Progenitor cell of endocrine pancreas (in vitro differentiated cells): ENCODE data around the gene LGMN. TPM values are rescaled to one million over a fixed set of nuclear protein-coding genes. Genes with fewer than 3 reads are reported as not detected.
"Not testable (repeated sequence)": the region's sequence is repeated elsewhere in the genome, so short reads cannot be mapped to it uniquely, and the experiment has no call there.

Source experiments
- DNase-seq: peaks from one replicate; pipeline ENCODE4 v3.0.0; 2021; ENCODE audit warnings: low spot score; ENCODE audit not compliant: unreplicated experiment
- H3K27ac Mint-ChIP-seq: 2 replicates; pipeline ENCODE4 v1.8.0; 2021; ENCODE audit warnings: mild to moderate bottlenecking, moderate library complexity, mixed read lengths
- H3K27me3 Mint-ChIP-seq: 2 replicates; pipeline ENCODE4 v1.8.0; 2021; ENCODE audit warnings: mixed read lengths
- H3K36me3 Mint-ChIP-seq: 2 replicates; pipeline ENCODE4 v1.8.0; 2022; ENCODE audit warnings: mixed read lengths; ENCODE audit not compliant: insufficient read depth
- H3K4me1 Mint-ChIP-seq: 2 replicates; pipeline ENCODE4 v1.8.0; 2021; ENCODE audit warnings: low read depth, mixed read lengths
- H3K4me3 Mint-ChIP-seq: 2 replicates; pipeline ENCODE4 v1.8.0; 2021; ENCODE audit warnings: low read depth, mild to moderate bottlenecking, moderate library complexity, mixed read lengths
- H3K9me3 Mint-ChIP-seq: 2 replicates; pipeline ENCODE4 v1.8.0; 2021; ENCODE audit warnings: low read depth, mixed read lengths
- CTCF ChIP-seq: fragments of 200-600 bp; sonication (generic); IDR thresholded peaks from one replicate; pipeline ENCODE4 v1.5.0; 2021; ENCODE audit warnings: antibody characterized with exemption, mild to moderate bottlenecking; ENCODE audit not compliant: unreplicated experiment
- total RNA-seq: library from RNA; stranded (reverse); gene quantifications from 2 replicates; pipeline ENCODE4 v1.2.1, GENCODE V29; 2021

The LGMN gene
- total RNA-seq, 1 donor from 2014 or later, result 63.3 TPM

- TF ChIP-seq CTCF, result no peak
- Mint-ChIP-seq H3K4me1 (no peaks in the 10 kb centered on the region), H3K27ac (no peak overlapping the region), H3K36me3 (no peaks in the 10 kb centered on the region), H3K27me3 (peaks cover 6% of the 10 kb centered on the region), H3K9me3 (no peaks in the 10 kb centered on the region), H3K4me3 (no peak overlapping the region)
- no peak for DNase-seq
These were observed 20.4 kb upstream of the LGMN start for GRCh38 chr14:92768795-92769194.

- H3K27ac Mint-ChIP-seq, DNase-seq, H3K27me3 Mint-ChIP-seq, H3K4me1 Mint-ChIP-seq, H3K4me3 Mint-ChIP-seq, H3K36me3 Mint-ChIP-seq, H3K9me3 Mint-ChIP-seq: not testable (repeated sequence)
These were observed 19.8 kb upstream of the LGMN start for GRCh38 chr14:92768236-92768635.

GRCh38 chr14:92763666-92764631, 15.5 kb upstream of the LGMN start:
- H3K4me1 Mint-ChIP-seq, H3K27ac Mint-ChIP-seq, DNase-seq, H3K36me3 Mint-ChIP-seq, H3K9me3 Mint-ChIP-seq, H3K4me3 Mint-ChIP-seq: not testable (repeated sequence)
- H3K27me3 Mint-ChIP-seq, result peaks cover 21% of the 10 kb centered on the region

- no peak for TF ChIP-seq CTCF
- Mint-ChIP-seq H3K4me3 (no peak overlapping the region), H3K9me3 (no peaks in the 10 kb centered on the region), H3K27ac (no peak overlapping the region), H3K36me3 (no peaks in the 10 kb centered on the region), H3K4me1 (peaks cover 10% of the 10 kb centered on the region), H3K27me3 (peaks cover 15% of the 10 kb centered on the region)
- DNase-seq, result no peak
These were observed 12.0 kb upstream of the LGMN start for GRCh38 chr14:92760524-92760805.

GRCh38 chr14:92759679-92760523, 11.5 kb upstream of the LGMN start:
- Mint-ChIP-seq H3K36me3 (no peaks in the 10 kb centered on the region), H3K4me1 (peaks cover 14% of the 10 kb centered on the region), H3K27me3 (peaks cover 15% of the 10 kb centered on the region), H3K27ac (peak overlapping the region; percentile 6), H3K9me3 (no peaks in the 10 kb centered on the region), H3K4me3 (no peak overlapping the region)
- TF ChIP-seq CTCF, result no peak
- DNase-seq, result no peak

- H3K27ac Mint-ChIP-seq, result no peak overlapping the region
- H3K9me3 Mint-ChIP-seq, result no peaks in the 10 kb centered on the region
- DNase-seq, result no peak
- TF ChIP-seq CTCF, result no peak
- H3K27me3 Mint-ChIP-seq, result peaks cover 15% of the 10 kb centered on the region
- peaks cover 15% of the 10 kb centered on the region for H3K4me1 Mint-ChIP-seq
- H3K36me3 Mint-ChIP-seq, result no peaks in the 10 kb centered on the region
- no peak overlapping the region for H3K4me3 Mint-ChIP-seq
These were observed 10.9 kb upstream of the LGMN start for GRCh38 chr14:92759300-92759678.
